ENCODE data around the gene SDE2. TPM values are rescaled to one million over a fixed set of nuclear protein-coding genes. Genes with fewer than 3 reads are reported as not detected.

The SDE2 gene
- total and polyA plus RNA-seq, 2 donors (not counting 1 experiment from before 2014, with no cell fraction given) = 10.0 to 26.0 TPM

DNA sequence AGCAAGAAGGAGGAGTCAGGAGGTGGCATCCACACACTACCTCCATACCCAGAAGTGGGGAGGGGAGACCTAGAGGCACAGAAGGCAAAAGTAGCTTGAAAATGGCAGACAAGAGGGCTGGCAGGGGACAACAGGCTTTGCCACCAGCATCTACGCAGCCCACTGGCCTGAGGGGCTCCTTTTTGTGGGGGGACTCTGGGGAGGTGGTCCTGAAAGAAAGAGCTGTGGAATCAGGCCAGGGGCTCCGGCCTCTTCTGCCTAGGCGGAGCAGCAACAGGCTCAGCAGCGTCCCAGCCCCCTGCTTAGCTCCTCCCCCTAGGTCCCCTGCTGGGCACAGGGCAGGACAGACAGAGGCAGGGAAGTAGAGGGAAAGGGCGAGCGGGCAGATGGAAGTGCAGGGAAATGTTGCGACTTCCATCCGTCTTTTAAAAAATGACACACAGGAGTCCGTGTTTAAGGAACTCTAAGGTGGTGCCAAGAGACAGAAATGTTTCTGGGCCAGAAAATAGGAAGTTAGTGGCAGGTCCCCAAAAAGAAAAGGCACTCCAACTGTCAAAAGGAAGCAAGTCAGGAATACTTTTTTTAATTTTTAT, 48.1 kb downstream of the SDE2 start:
- WGBS (ENCODE audit: insufficient coverage) = 45% methylated on average over 8 of the region's 9 CpGs
- no peak for DNase-seq
- no peaks in the 10 kb centered on the region for H3K36me3 ChIP-seq (replicated peaks in 1 of 2; ENCODE audit: control extremely low read depth in 1 of 2, control insufficient read depth in 1 of 2, extremely low read depth in 1 of 2, insufficient read depth in 2 of 2, low read length in 1 of 2)
- H3K79me2 ChIP-seq (ENCODE audit: control insufficient read depth, insufficient read depth, low read length) = no peaks in the 10 kb centered on the region
- CTCF ChIA-PET = interaction anchor here (0.6 kb wide), 2 partner anchors 237 to 296 kb away, joined by 3 read pairs; no protein-coding TSS in a partner anchor
- H4K20me1 ChIP-seq (ENCODE audit: control insufficient read depth, insufficient read depth, low read length, poor library complexity, severe bottlenecking) = no peaks in the 10 kb centered on the region
- no peak overlapping the region for H3K9ac ChIP-seq (ENCODE audit: low read length)
- intact Hi-C loops (cut with micrococcal nuclease) = no loop called here
- no peak for ATAC-seq (ENCODE audit: low read depth)
- H3K9me3 Mint-ChIP-seq (ENCODE audit: insufficient read depth) = no peaks in the 10 kb centered on the region
- no peak overlapping the region for H3K27ac ChIP-seq (ENCODE audit: low read length in 2 of 2)
- H3K4me1 ChIP-seq (ENCODE audit: control insufficient read depth in 2 of 2, insufficient read depth in 2 of 2, low read length in 2 of 2) = no peaks in the 10 kb centered on the region
- no peak overlapping the region for H3K4me2 ChIP-seq (replicated peaks; ENCODE audit: low read depth, low read length, poor library complexity, severe bottlenecking)
- no peak overlapping the region for H3K4me3 Mint-ChIP-seq
- POLR2A ChIA-PET = no interaction called here
- no peaks in the 10 kb centered on the region for H3K9me3 ChIP-seq (ENCODE audit: control extremely low read depth in 1 of 3, control insufficient read depth in 2 of 3, insufficient read depth in 1 of 3, low read length in 2 of 3)
- H3K27ac Mint-ChIP-seq = no peak overlapping the region
- H3K4me3 ChIP-seq (ENCODE audit: control extremely low read depth in 1 of 5, extremely low read depth in 1 of 5, insufficient read depth in 1 of 5, low read depth in 2 of 5, low read length in 4 of 5) = no peak overlapping the region
- H2AFZ ChIP-seq (ENCODE audit: insufficient read depth, low read depth, low read length, poor library complexity, severe bottlenecking) = no peak overlapping the region
- H3K27me3 ChIP-seq (replicated peaks in 1 of 4; ENCODE audit: control extremely low read depth in 1 of 4, control insufficient read depth in 3 of 4, insufficient read depth in 4 of 4, low read length in 3 of 4) = peaks cover 0 to 29% (median 6%) of the 10 kb centered on the region in 4 experiments
- TF ChIP-seq, protein P1, sequence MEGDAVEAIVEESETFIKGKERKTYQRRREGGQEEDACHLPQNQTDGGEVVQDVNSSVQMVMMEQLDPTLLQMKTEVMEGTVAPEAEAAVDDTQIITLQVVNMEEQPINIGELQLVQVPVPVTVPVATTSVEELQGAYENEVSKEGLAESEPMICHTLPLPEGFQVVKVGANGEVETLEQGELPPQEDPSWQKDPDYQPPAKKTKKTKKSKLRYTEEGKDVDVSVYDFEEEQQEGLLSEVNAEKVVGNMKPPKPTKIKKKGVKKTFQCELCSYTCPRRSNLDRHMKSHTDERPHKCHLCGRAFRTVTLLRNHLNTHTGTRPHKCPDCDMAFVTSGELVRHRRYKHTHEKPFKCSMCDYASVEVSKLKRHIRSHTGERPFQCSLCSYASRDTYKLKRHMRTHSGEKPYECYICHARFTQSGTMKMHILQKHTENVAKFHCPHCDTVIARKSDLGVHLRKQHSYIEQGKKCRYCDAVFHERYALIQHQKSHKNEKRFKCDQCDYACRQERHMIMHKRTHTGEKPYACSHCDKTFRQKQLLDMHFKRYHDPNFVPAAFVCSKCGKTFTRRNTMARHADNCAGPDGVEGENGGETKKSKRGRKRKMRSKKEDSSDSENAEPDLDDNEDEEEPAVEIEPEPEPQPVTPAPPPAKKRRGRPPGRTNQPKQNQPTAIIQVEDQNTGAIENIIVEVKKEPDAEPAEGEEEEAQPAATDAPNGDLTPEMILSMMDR (IDR thresholded peaks at IDR 0.05) = no peak
- TF ChIP-seq EZH2 (IDR thresholded peaks at IDR 0.05; ENCODE audit: borderline replicate concordance, insufficient read depth, low read depth, low read length, poor library complexity, severe bottlenecking) = no peak
- peaks cover 44% of the 10 kb centered on the region for H3K27me3 Mint-ChIP-seq
- H3K4me1 Mint-ChIP-seq = no peaks in the 10 kb centered on the region

DNA sequence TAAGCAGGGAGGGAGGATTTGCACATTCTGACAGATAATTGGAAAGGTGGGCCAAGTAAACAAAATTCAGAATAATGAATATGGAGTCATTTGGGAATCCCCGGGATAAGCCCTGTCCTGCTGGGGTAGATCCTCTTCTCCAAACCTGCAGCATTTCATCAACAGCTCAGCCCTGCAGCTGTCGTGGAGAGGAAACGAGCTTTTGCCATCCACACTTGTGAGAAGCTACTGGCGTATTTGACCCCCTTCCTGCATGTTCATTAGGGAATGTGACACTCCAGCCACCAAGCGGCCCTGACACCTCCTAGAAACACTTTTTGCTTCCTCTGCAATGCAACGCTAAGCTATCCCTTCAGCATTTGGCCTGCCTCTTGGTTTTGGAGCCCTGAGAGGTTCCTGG, 50.1 kb downstream of the SDE2 start:
- H2AFZ ChIP-seq (ENCODE audit: insufficient read depth, low read depth, low read length, poor library complexity, severe bottlenecking) = no peak overlapping the region
- Mint-ChIP-seq H3K4me3 (no peak overlapping the region), H3K27me3 (peaks cover 44% of the 10 kb centered on the region), H3K27ac (no peak overlapping the region), H3K9me3 (ENCODE audit: insufficient read depth) (no peaks in the 10 kb centered on the region), H3K4me1 (peaks cover 9% of the 10 kb centered on the region)
- no peaks in the 10 kb centered on the region for H4K20me1 ChIP-seq (ENCODE audit: control insufficient read depth, insufficient read depth, low read length, poor library complexity, severe bottlenecking)
- H3K4me3 ChIP-seq (ENCODE audit: control extremely low read depth in 1 of 5, extremely low read depth in 1 of 5, insufficient read depth in 1 of 5, low read depth in 2 of 5, low read length in 4 of 5) = no peak overlapping the region
- DNase-seq (no peak), ATAC-seq (ENCODE audit: low read depth) (no peak)
- H3K27ac ChIP-seq (ENCODE audit: low read length in 2 of 2) = no peak overlapping the region
- H3K4me2 ChIP-seq (replicated peaks; ENCODE audit: low read depth, low read length, poor library complexity, severe bottlenecking) = no peak overlapping the region
- peaks cover 0 to 31% (median 6%) of the 10 kb centered on the region in 4 experiments for H3K27me3 ChIP-seq (replicated peaks in 1 of 4; ENCODE audit: control extremely low read depth in 1 of 4, control insufficient read depth in 3 of 4, insufficient read depth in 4 of 4, low read length in 3 of 4)
- ChIA-PET POLR2A (interaction anchor here (0.6 kb wide), 1 partner anchor 175 kb away, joined by 3 read pairs; no protein-coding TSS in a partner anchor), CTCF (interaction anchor here (0.7 kb wide), 1 partner anchor 31 kb away, joined by 5 read pairs; no protein-coding TSS in a partner anchor)
- H3K36me3 ChIP-seq (replicated peaks in 1 of 2; ENCODE audit: control extremely low read depth in 1 of 2, control insufficient read depth in 1 of 2, extremely low read depth in 1 of 2, insufficient read depth in 2 of 2, low read length in 1 of 2) = no peaks in the 10 kb centered on the region
- 59% methylated on average over 5 of the region's 6 CpGs for WGBS (ENCODE audit: insufficient coverage)
- peaks cover 8 to 11% of the 10 kb centered on the region in 2 donors for H3K4me1 ChIP-seq (ENCODE audit: control insufficient read depth in 2 of 2, insufficient read depth in 2 of 2, low read length in 2 of 2)
- H3K9me3 ChIP-seq (ENCODE audit: control extremely low read depth in 1 of 3, control insufficient read depth in 2 of 3, insufficient read depth in 1 of 3, low read length in 2 of 3) = no peaks in the 10 kb centered on the region
- H3K79me2 ChIP-seq (ENCODE audit: control insufficient read depth, insufficient read depth, low read length) = no peaks in the 10 kb centered on the region
- intact Hi-C loops (cut with micrococcal nuclease) = no loop called here
- no peak for TF ChIP-seq EZH2 (IDR thresholded peaks at IDR 0.05; ENCODE audit: borderline replicate concordance, insufficient read depth, low read depth, low read length, poor library complexity, severe bottlenecking)
- TF ChIP-seq, protein P1 (IDR thresholded peaks at IDR 0.05) = no peak
- no peak overlapping the region for H3K9ac ChIP-seq (ENCODE audit: low read length)

Measured in B cell (primary cell).